Immature natural killer cell (primary cell): ENCODE measurements around the gene CLPTM1L. TPM values are rescaled to one million over a fixed set of nuclear protein-coding genes. Genes with fewer than 3 reads are reported as not detected.
A peak's percentile ranks its signal among the peaks of the same experiment; 100 is the strongest.
"Not testable (repeated sequence)": the region's sequence is repeated elsewhere in the genome, so short reads cannot be mapped to it uniquely, and the experiment has no call there.

Source experiments
- DNase-seq, 3 donors: peaks; one replicate each; pipeline ENCODE4 v3.0.0; 2022; ENCODE audit warnings: mixed read lengths in 1 of 3
- H3K27ac Mint-ChIP-seq, 6 donors: one replicate each; pipeline ENCODE4 v1.8.0; 2020; ENCODE audit warnings: mixed read lengths in 6 of 6, mild to moderate bottlenecking in 5 of 6, inconsistent platforms in 4 of 6, moderate library complexity in 3 of 6
- H3K27me3 Mint-ChIP-seq, 3 donors: one replicate each; pipeline ENCODE4 v1.8.0; 2020 to 2021; ENCODE audit warnings: low read depth in 3 of 3, mild to moderate bottlenecking in 3 of 3, mixed read lengths in 3 of 3, moderate library complexity in 3 of 3, inconsistent platforms in 1 of 3
- H3K36me3 Mint-ChIP-seq, 3 donors: one replicate each; pipeline ENCODE4 v1.8.0; 2020; ENCODE audit warnings: mixed read lengths in 3 of 3, inconsistent platforms in 2 of 3, mild to moderate bottlenecking in 2 of 3
- H3K4me1 Mint-ChIP-seq, 2 donors: one replicate each; pipeline ENCODE4 v1.8.0; 2020; ENCODE audit warnings: inconsistent platforms in 2 of 2, mild to moderate bottlenecking in 2 of 2, mixed read lengths in 2 of 2, moderate library complexity in 1 of 2
- H3K4me3 Mint-ChIP-seq, 5 donors: one replicate each; pipeline ENCODE4 v1.8.0; 2020; ENCODE audit warnings: mild to moderate bottlenecking in 5 of 5, mixed read lengths in 5 of 5, inconsistent platforms in 3 of 5, moderate library complexity in 3 of 5
- H3K9me3 Mint-ChIP-seq, 6 donors: one replicate each; pipeline ENCODE4 v1.8.0; 2020; ENCODE audit warnings: mild to moderate bottlenecking in 6 of 6, mixed read lengths in 6 of 6, inconsistent platforms in 4 of 6, moderate library complexity in 3 of 6
- polyA plus RNA-seq, 3 donors: library from polyadenylated mRNA; unstranded; fragments of 300-500 nt; fragmentation: Illumina TruSeq; gene quantifications; one replicate each; pipeline ENCODE4 v1.2.3, GENCODE V29; 2021

CLPTM1L gene
- polyA plus RNA-seq, 3 donors from 2014 or later = 25.9 to 61.6 (median 35.7) TPM

DNA sequence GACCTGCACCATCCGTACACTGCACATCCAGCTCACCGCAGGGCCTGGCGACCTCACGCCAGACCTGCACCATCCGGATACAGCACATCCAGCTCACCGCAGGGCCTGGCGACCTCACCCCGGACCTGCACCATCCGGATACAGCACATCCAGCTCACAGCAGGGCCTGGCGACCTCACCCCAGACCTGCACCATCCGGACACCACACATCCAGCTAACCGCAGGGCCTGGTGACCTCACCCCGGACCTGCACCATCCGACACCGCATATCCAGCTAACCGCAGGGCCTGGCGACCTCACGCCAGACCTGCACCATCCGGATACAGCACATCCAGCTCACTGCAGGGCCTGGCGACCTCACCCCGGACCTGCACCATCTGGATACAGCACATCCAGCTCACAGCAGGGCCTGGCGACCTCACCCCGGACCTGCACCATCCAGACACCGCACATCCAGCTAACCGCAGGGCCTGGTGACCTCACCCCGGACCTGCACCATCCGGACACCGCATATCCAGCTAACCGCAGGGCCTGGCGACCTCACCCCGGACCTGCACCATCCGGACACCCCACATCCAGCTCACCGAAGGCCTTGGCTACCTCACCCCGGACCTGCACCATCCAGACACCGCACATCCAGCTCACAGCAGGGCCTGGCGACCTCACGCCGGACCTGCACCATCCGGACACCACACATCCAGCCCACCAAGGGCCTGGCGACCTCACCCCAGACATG is 61.7 kb downstream of the CLPTM1L start:
- not testable (repeated sequence) for H3K27ac Mint-ChIP-seq, H3K4me3 Mint-ChIP-seq, H3K36me3 Mint-ChIP-seq, DNase-seq, H3K4me1 Mint-ChIP-seq, H3K27me3 Mint-ChIP-seq, H3K9me3 Mint-ChIP-seq

DNA sequence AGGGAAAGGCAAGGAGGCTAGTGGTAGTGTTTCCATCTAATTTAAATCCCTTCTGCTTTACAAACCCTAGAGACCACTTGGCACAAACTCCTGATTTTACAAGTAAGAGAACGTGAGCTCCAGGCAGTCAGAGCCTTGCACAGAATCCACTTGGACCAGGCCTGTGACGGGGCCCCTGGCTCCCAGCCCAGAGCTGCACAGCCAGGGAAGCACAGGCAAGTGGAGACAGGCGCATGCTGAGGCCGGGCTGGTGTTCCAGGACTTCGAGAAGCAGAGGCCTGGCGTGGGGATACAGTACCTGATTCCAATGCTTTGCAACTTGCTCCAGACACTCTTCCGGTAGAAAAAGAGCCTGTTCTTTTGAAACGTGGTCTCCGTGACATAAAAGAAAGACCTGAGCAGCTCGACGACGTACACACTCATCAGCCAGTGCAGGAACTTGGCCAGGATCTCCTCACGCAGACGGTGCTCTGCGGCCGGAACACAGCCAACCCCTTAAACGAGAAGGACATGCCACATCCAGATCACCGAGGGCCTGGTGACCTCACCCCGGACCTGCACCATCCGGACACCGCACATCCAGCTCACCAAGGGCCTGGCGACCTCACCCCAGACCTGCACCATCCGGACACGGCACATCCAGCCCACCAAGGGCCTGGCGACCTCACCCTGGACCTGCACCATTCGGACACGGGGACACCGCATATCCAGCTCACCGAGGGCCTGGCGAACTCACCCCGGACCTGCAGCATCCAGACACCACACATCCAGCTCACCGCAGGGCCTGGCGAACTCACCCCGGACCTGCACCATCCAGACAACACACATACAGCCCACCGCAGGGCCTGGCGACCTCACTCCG is 62.5 kb downstream of the CLPTM1L start:
- Mint-ChIP-seq H3K4me1 (no peaks in the 10 kb centered on the region), H3K36me3 (no peaks in the 10 kb centered on the region), H3K4me3 (no peak overlapping the region), H3K27me3 (peaks cover 0 to 6% (median 2%) of the 10 kb centered on the region in 3 donors), H3K27ac (no peak overlapping the region), H3K9me3 (no peaks in the 10 kb centered on the region)
- no peak for DNase-seq

GRCh38 chr5:1281038-1281882 is 63.6 kb downstream of the CLPTM1L start:
- Mint-ChIP-seq H3K4me1 (peaks cover 6 to 8% of the 10 kb centered on the region in 2 donors), H3K9me3 (no peaks in the 10 kb centered on the region)
- no peak for DNase-seq

GRCh38 chr5:1280177-1281037 is 64.5 kb downstream of the CLPTM1L start:
- Mint-ChIP-seq H3K4me1 (peaks cover 9 to 11% of the 10 kb centered on the region in 2 donors), H3K27me3 (peaks cover 0 to 6% (median 2%) of the 10 kb centered on the region in 3 donors), H3K4me3 (no peak overlapping the region), H3K36me3 (no peaks in the 10 kb centered on the region), H3K27ac (no peak overlapping the region), H3K9me3 (no peaks in the 10 kb centered on the region)
- no peak for DNase-seq

More at GRCh38 chr5:1281038-1281882, 63.6 kb downstream of the CLPTM1L start:
- Mint-ChIP-seq H3K27ac (no peak overlapping the region), H3K36me3 (no peaks in the 10 kb centered on the region), H3K27me3 (peaks cover 0 to 6% (median 2%) of the 10 kb centered on the region in 3 donors), H3K4me3 (no peak overlapping the region)

DNA sequence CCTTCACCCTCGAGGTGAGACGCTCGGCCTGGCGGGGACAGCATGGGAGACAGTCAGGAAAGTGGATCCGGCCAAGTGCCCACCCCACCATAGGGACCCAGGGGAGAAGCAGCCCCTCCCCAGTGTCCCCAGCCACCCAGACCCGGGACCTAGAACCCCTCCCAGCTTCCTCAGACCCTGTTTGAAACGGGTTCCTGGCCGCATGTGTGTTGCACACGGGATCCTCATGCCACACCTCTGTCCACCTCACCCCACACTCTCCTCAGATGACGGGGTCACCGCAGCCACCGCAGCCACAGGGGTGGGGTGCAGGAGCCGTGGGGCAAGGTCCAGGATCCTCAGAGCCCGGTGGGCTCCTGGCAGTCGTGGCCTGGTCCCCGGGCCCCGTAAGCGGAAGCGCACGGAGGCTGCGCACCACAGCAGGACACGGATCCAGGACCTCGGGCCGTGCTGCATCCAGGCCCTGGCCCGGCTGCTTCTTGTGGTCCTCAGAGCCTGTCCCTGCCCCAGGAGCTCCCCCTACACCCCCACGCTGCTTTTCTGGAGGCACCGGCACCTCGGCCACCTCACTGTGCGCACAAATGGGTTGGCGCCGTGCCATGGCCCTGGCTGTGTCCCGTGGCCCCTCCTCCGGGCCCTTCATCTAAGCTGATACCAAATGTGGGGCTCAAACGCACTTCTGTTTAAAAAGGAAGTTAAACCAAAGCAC is 65.3 kb downstream of the CLPTM1L start:
- no peak overlapping the region for H3K27ac Mint-ChIP-seq
- peaks cover 0 to 7% (median 2%) of the 10 kb centered on the region in 3 donors for H3K27me3 Mint-ChIP-seq
- H3K36me3 Mint-ChIP-seq = no peaks in the 10 kb centered on the region
- no peaks in the 10 kb centered on the region for H3K9me3 Mint-ChIP-seq
- DNase-seq = no peak
- peaks cover 11% of the 10 kb centered on the region in 2 donors for H3K4me1 Mint-ChIP-seq
- H3K4me3 Mint-ChIP-seq = no peak overlapping the region

- Mint-ChIP-seq H3K4me3 (no peak overlapping the region), H3K9me3 (no peaks in the 10 kb centered on the region), H3K4me1 (peaks cover 11% of the 10 kb centered on the region in 2 donors), H3K27me3 (peaks cover 0 to 7% (median 2%) of the 10 kb centered on the region in 3 donors), H3K27ac (no peak overlapping the region), H3K36me3 (no peaks in the 10 kb centered on the region)
- no peak for DNase-seq
These were observed 66.0 kb downstream of the CLPTM1L start for GRCh38 chr5:1278656-1279442.

- H3K27ac Mint-ChIP-seq = no peak overlapping the region
- DNase-seq = no peak
- H3K4me3 Mint-ChIP-seq = no peak overlapping the region
- peaks cover 2 to 7% (median 2%) of the 10 kb centered on the region in 3 donors for H3K27me3 Mint-ChIP-seq
- no peaks in the 10 kb centered on the region for H3K9me3 Mint-ChIP-seq
- H3K4me1 Mint-ChIP-seq = peaks cover 11% of the 10 kb centered on the region in 2 donors
- no peaks in the 10 kb centered on the region for H3K36me3 Mint-ChIP-seq
These were observed 66.7 kb downstream of the CLPTM1L start for GRCh38 chr5:1278216-1278615.

DNA sequence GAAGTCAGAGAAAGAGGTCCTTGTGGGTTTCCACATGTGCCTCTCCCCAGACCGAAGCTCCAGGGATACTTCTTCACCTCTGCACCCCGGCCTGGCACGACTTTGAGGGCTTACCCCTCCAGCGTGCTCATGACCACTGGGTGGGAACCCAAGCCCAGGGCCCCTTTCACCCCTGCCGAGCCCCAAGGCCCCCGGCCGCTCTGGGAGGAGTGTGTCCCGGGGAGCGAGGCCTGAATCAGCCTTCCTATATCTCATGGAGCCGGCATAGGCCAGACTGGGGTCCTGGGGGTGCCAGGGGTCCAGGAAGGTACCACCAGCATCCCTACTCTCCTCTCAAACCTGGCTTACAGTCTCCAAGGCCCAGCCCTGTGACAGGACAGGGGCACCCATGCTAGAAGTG is 67.1 kb downstream of the CLPTM1L start:
- Mint-ChIP-seq H3K36me3 (no peaks in the 10 kb centered on the region), H3K9me3 (no peaks in the 10 kb centered on the region), H3K27me3 (peaks cover 2 to 4% (median 2%) of the 10 kb centered on the region in 3 donors), H3K4me3 (no peak overlapping the region), H3K4me1 (peaks cover 11% of the 10 kb centered on the region in 2 donors), H3K27ac (no peak overlapping the region)
- no peak for DNase-seq

DNA sequence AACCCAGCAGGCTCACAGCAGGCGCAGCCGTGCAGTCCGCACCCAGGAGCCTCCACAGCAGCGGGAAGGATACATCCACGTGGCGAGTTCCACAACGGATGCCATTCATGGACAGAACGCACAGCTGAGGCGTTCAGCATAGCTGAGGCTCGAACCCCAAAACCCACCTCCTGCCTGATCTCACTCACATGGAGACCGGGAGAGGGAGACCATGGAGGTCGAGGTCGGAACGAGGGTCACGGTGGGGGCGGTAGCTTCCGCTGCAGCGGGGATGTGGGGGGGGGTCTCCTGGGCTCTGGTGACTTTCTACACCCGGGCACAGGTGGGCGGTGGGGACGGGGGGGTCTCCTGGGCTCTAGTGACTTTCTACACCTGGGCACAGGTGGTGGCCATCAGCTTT is 67.6 kb downstream of the CLPTM1L start:
- DNase-seq = no peak
- Mint-ChIP-seq H3K27ac (no peak overlapping the region), H3K36me3 (no peaks in the 10 kb centered on the region), H3K27me3 (peaks cover 2 to 3% (median 2%) of the 10 kb centered on the region in 3 donors), H3K4me3 (no peak overlapping the region), H3K4me1 (peaks cover 11% of the 10 kb centered on the region in 2 donors), H3K9me3 (no peaks in the 10 kb centered on the region)

- H3K9me3 Mint-ChIP-seq = no peaks in the 10 kb centered on the region
- peak overlapping the region in 2 of 6 donors; percentile 42 to 62 for H3K27ac Mint-ChIP-seq
- H3K4me3 Mint-ChIP-seq = peak overlapping the region in 2 of 5 donors; percentile 15 to 36
- no peak for DNase-seq
- peaks cover 2 to 3% (median 2%) of the 10 kb centered on the region in 3 donors for H3K27me3 Mint-ChIP-seq
- H3K4me1 Mint-ChIP-seq = peaks cover 11% of the 10 kb centered on the region in 2 donors
- no peaks in the 10 kb centered on the region for H3K36me3 Mint-ChIP-seq
These were observed 68.0 kb downstream of the CLPTM1L start for GRCh38 chr5:1276930-1277329.

DNA sequence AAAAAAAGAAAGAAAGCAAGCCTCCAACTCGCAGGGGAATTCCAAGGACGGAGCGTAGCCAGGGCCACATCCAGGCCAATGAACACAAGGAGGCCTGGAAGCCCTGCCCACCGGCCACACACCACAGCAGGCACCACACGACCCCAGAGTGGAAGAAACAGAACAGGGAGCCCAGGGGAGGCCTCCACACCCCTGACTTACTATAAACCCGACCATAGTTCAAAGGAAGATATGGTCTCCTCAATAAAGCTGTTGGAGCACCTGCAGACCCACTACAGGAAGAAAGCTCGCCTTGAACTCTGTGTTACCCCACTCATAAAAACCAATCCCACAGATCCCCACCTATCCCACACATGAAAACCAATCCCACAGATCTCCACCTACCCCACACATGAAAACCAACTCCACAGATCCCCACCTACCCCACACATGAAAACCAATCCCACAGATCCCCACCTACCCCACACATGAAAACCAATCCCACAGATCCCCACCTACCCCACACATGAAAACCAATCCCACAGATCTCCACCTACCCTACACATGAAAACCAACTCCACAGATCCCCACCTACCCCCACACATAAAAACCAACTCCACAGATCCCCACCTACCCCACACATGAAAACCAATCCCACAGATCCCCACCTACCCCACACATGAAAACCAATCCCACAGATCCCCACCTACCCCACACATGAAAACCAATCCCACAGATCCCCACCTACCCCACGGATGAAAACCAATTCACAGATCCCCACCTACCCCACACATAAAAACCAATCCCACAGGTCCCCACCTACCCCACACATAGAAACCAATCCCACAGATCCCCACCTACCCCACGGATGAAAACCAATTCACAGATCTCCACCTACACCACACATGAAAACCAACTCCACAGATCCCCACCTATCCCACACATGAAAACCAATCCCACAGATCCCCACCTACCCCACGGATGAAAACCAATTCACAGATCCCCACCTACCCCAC is 69.2 kb downstream of the CLPTM1L start:
- H3K4me3 Mint-ChIP-seq, DNase-seq, H3K27ac Mint-ChIP-seq, H3K9me3 Mint-ChIP-seq, H3K36me3 Mint-ChIP-seq, H3K27me3 Mint-ChIP-seq: not testable (repeated sequence)
- H3K4me1 Mint-ChIP-seq = peaks cover 11% of the 10 kb centered on the region in 2 donors
